Neural cell (in vitro differentiated cells): ENCODE data around the gene CROCC2.

Experiments used
- CTCF ChIP-seq: fragments of 450-650 bp; IDR thresholded peaks from 2 replicates; pipeline ENCODE4 v1.5.1; 2014; ENCODE audit warnings: antibody characterized with exemption, mild to moderate bottlenecking, moderate library complexity; ENCODE audit not compliant: poor library complexity, severe bottlenecking
- EP300 ChIP-seq: fragments of 450-650 bp; conservative IDR thresholded peaks from 2 replicates; pipeline ENCODE4 v1.6.1; 2014; ENCODE audit warnings: antibody characterized with exemption, mild to moderate bottlenecking, moderate library complexity; ENCODE audit not compliant: poor library complexity, severe bottlenecking
- EZH2 ChIP-seq: fragments of 200-600, 300-800 bp; shearing (Covaris generic), sonication (generic); IDR thresholded peaks from 2 replicates; pipeline ENCODE4 v1.6.1; 2014; ENCODE audit warnings: antibody characterized with exemption, low read length, borderline replicate concordance, mild to moderate bottlenecking; ENCODE audit not compliant: insufficient read depth, poor library complexity, severe bottlenecking
- MXI1 ChIP-seq: fragments of 450-650 bp; conservative IDR thresholded peaks from 2 replicates; pipeline ENCODE4 v1.6.1; 2014; ENCODE audit warnings: antibody characterized with exemption, mild to moderate bottlenecking; ENCODE audit not compliant: poor library complexity, severe bottlenecking
- POLR2AphosphoS5 ChIP-seq: IDR thresholded peaks from 2 replicates; pipeline ENCODE4 v1.6.1; 2012
- RAD21 ChIP-seq: fragments of 450-650 bp; conservative IDR thresholded peaks from 2 replicates; pipeline ENCODE4 v1.6.1; 2014; ENCODE audit warnings: antibody characterized with exemption, mild to moderate bottlenecking, moderate library complexity
- SMC3 ChIP-seq: fragments of 450-650 bp; conservative IDR thresholded peaks from 2 replicates; pipeline ENCODE4 v1.6.1; 2014; ENCODE audit warnings: antibody characterized with exemption, mild to moderate bottlenecking, moderate library complexity; ENCODE audit not compliant: poor library complexity
- TAF1 ChIP-seq: IDR thresholded peaks from 2 replicates; pipeline ENCODE4 v1.6.1; 2012; ENCODE audit warnings: low read depth

DNA sequence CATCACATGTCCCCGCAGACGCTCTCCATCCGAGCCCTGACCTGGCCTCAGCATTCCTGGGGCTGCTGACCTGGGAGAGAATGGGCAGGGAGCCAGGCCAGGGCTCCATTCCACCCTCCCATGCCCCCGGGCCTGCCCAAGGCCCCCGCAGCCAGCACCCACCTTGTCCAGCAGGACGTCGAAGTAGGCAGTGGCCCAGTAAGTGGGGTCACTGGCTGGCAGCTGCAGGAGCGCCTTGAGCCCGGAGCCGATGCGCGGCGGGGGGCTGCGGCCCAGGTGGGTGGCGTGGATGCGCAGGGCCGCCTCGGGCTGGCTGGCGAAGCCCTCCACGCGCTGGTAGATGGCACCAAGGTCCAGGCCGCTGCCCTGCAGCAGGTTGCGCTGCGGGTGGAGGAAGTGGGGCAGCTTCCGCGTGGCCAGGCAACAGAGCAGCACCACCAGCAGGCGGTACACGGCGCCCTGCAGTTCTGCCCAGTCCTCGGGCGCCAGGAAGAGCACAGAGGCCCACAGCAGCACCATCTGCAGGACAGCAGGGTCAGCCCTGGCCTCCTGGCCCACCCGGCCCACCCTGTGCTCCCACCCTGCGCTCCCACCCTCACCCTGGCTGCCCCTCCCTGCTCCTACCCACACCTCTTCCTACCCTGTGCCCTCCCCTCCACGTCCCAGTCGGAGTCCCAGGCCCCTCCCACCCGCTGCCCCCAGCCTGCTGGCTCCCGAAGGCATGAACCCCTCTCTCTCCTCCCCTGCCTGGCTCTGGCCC lies 17.8 kb upstream of the CROCC2 start:
- TF ChIP-seq SMC3 (no peak), CTCF (no peak), POLR2AphosphoS5 (no peak), RAD21 (no peak), EP300 (no peak), TAF1 (no peak), MXI1 (no peak), EZH2 (no peak)
